Stimulated activated CD8-positive, alpha-beta memory T cell treated with anti-CD3 and anti-CD28 coated beads, Interleukin-7, amount 100 ng/mL, for 24 hours (primary cell): ENCODE data around the gene FNBP1.
"Not testable (repeated sequence)": the region's sequence is repeated elsewhere in the genome, so short reads cannot be mapped to it uniquely, and the experiment has no call there.

Source experiments
- DNase-seq: peaks from one replicate; pipeline ENCODE4 v3.0.0-alpha.2; 2020; ENCODE audit warnings: low read depth

FNBP1 gene

DNA sequence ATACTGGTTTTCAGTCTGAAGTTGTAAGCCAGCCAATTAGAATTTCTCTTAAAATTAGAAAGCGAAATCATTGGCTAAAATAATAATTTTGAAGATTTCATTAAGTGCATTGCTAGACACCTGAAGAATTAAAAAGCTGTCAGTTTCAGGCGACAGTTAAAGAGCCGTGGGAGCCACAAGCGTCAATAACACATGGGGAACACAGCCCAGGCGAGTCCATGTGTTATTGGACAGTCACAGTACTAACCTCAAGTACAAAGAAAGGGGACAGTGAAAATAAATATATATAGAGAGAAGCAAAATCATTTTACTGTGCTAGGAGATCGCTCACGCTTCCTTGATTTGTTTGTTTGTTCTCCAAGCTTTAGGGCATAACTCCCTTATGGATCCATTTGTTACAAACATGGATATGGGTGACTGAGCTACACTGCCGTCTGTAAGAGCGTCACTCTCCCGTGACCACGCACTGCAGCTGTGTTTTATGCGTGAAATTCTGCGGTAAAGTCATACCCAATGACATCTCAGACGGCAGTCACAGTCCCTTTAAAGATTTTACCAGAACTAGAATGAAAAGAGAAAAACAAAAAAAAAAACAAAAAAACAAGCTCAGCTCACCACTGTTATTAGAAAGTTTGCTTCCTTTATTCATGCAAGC is 124.6 kb downstream of the FNBP1 start:
- no peak for DNase-seq

DNA sequence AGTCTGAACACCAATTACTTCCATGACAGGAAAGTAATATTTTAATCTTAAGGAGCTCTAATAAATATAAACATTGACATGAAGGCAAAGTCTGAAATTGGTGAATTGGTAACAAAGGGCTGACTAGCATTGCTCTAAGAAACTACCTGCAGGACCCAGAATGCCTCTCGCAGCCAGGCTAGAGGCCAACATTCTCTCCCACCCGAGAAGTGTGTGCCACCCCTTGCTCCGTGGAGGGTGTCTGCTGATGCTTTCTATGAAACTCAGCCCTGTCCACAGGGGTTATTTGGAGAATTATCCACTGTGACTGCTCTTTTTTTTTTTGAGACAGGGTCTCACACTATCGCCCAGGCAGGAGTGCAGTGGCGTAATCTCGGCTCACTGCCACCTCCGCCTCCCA is 126.3 kb downstream of the FNBP1 start:
- no peak for DNase-seq

DNA sequence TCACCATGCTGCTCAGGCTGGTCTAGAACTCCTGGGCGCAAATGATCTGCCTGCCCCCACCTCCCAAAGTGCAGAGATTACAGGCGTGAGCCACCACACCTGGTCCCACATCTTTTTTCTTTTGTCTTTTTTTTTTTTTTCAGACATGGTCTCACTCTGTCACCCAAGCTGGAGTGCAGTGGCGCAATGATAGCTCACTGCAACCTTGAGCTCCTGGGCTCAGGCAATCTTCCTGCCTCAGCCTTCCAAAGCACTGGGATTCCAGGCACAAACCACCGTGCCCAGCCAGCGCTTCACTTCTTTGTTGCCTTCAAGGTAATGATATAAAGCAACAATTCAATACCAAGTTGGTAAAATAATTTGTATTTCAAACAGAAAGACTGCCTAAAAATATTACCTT is 128.9 kb downstream of the FNBP1 start:
- DNase-seq = no peak

DNA sequence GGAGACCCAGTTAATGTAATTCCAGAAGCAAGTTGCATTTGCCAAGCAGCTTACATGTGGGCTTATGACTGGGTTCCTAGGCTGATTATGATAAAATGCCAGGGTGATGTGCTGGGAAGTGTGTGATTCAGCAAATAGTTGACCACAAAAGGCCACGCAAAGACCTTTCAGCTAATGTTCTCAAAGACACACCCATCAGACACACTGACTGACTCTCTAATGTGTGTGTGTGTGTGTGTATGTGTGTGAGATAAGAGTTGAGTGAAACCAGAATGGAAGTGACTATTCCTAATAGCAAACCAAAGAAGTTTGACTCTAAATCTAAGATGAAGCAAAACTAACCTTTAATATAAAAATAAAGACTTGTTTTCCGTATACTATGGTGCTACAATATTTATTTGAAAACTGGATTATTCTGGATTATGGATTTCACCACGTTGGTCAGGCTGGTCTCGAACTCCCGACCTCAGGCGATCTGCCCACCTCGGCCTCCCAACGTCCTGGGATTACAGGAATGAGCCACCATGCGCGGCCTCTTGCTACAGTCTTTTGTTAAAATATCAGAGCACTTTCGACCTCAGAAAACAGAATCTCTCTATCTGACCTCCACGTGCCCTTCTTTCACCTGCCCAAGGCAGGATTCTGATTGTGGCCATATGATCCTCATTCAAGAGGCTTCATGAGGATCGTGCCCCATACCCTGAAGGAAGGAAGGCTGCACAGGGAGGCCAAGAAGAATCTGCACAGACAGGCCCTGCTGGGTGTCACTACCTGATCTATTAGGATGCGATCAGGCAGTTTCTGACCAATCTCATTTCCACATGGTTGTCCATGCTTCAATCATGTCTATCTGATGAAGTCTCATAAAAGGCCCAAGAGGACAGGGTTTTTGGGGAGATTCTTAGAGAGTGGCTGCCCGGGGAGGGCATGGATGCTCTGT is 132.1 kb downstream of the FNBP1 start:
- no peak for DNase-seq

DNA sequence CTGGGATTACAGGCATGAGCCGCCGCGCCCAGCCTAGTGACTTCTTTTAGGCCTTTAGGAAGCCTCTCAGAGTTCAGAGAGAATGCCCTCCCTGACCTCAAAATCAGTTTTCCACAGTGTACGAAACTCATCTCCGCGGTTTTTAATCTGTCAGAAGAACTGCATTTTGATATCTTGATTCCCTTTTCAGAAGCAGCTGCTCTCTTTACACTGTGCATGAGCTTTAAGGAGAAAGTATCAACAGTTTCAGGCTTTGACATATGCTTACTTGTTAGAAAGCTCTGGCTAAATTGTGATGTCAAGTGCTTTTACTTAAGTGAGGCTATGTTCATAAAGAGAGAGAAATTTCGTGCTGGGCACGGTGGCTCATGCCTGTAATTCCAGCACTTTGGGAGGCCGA is 133.1 kb downstream of the FNBP1 start:
- no peak for DNase-seq

DNA sequence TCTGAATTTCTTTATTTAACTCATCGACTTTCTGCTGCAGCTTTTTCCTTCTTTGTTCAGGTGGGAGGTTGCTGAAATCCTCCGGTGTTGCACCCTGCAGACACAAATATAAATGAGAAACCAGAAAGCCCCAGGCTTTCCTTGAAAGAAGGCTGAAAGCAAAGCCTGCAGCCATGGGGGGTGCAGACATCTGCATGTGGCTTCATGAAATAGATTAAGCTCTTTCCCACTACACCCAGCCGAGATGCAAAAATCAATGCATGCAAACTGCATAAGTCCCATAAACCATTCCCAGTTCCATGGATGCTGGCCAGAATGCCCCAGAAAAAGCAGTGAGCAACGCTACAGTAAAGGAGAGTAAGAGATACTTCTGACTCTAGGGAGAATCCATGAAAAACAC is 134.1 kb downstream of the FNBP1 start:
- DNase-seq = no peak

DNA sequence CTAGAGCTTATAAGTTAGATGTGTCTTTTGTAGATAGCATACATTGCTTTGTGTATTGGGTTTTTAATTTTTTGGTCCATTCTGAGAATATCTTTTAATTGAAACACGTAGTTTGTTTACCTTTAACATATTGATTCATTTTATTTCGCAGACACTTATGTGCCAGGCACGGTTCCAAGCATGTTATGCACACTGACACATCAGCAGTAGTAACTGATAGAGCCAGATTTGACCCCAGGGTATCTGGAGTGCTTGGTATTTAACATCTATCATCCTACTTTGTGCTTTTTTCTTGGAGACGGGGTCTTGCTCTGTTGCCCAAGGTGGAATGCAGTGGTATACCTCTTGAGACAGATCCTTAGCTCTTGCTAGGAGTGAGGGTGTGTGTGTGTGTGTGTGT is 135.8 kb downstream of the FNBP1 start:
- no peak for DNase-seq

DNA sequence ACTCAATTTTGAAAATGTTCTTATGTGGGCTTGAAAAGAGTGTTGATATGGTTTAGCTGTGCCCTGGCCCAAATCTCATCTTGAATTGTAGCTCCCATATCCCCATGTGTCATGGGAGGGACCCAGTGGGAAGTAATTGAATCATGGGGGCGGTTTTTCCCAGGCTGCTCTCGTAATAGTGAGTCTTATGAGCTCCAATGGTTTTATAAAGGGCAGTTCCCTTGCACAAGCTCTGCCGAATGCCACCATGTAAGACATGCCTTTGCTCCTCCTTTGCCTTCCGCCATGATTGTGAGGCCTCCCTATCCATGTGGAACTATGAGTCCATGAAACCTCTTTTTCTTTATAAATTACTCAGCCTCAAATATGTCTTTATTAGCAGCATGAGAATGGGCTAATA is 136.7 kb downstream of the FNBP1 start:
- DNase-seq = no peak

DNA sequence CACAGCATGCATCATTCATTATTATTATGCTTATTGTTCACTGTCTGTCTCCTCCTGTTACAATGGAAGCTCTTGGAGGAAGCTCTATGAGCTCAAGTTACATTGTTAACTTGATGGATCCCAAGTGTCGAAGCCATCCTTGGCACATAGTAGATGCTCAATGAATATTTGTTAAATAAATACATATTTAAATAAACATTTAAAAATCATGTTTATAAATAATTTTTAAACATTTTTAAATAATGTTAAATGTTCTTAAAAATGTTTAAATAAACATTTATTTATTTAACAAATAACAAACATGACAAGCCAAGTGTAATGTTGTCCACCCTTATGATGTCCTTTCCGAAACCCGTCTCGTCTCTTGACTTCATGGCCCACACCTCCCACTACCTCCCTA is 138.3 kb downstream of the FNBP1 start:
- no peak for DNase-seq

DNA sequence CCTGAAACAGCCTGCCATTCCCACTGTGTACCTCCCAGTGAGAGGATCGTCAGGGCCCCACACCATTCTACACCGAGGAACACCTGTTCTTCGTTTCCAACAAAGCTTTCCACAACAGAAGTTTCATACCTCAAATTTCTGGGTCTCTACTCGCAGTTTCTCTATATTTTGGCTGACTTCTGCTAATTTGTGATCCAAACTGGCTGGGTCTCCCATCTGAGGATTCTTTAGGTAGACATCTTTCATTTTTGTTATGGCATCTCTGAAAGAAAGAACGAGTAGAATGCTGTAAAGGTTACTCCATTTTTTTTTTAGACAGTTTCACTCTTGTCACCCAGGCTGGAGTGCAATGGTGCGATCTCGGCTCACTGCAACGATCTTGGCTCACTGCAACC is 140.3 kb downstream of the FNBP1 start:
- no peak for DNase-seq

DNA sequence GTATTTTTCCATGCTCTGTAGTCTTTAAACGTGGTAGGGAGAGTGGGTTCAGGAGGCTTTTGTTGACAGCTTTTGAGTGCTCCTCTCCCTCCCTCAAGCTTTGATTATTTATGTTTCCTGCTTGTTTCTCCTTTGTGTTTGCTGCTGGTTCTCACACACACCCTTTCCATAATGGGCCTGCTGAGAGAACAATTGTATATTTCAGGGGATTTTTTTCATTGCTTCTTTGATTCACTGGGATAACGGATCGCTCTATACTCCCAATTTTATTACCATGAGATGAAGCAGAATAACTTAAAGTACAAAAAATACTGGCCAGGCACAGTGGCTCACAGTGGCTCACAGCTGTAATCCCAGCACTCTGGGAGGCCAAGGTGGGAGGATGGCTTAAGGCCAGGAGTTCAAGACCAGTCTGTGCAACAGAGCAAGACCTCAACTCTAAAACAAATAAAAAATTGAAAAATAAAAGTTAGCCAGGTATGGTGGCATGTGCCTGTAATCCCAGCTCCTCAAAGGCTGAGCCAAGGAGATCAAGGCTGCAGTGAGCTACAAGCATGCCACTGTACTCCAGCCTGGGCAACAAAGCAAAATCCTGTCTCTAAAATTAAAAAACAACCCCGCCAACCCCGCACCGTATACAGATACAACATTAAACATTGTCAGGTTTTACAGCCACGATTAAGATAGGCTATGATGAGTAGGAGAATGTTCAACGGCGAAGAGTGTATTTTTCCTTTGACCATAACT is 140.8 kb downstream of the FNBP1 start:
- no peak for DNase-seq

DNA sequence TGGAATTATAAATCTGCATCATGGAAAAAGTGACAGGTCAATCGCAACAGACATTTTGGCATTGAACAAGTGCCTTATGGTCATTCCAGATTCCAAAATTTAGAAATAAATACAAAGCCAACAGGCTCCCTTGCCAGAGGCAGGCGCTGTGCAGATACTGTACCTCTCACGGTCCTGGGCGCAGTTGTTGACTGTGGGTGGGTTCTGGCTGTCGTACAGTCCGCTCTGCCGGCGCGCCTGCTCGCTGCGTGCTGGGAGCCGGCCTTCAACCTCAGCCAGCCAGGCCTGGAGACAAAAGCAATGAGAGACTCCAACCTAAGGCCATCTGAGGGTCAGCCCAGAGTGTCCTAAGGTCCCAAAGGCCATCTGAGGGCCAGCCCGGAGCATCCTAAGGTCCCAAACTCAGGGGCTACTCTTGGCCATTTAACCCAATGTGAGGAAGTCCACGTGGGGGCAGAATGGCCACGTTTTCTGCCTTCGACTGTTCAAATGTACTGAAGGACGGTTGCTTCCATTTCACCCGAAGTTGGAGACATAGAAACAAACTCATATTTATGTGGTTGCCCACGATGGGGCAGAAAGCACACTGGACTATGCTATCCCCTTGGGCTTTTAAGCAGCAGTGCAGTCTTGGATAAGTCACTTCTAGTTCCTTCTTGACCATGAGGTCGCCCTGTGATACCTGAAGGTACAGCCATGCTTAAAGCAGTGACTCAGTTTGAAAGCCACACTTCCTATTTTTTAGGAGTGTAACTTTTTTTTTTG is 142.5 kb downstream of the FNBP1 start:
- no peak for DNase-seq

DNA sequence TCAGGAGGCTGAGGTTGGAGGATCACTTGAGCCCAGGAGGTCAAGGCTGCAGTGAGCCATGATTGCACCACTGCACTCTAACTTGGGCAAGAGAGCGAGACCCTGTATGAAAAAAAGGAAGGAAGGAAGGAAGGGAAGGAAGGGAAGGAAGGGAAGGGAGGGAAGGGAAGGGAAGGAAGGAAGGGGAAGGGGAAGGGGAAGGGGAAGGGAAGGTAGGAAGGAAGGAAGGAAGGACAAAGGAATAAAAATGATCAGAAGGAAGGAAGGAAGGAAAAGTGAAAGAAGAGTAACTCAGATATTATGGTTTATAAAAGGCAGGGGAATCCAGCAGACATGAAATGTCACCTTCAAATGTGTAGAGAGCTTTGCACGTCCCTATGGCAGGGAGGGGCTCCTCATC is 143.4 kb downstream of the FNBP1 start:
- DNase-seq = no peak

DNA sequence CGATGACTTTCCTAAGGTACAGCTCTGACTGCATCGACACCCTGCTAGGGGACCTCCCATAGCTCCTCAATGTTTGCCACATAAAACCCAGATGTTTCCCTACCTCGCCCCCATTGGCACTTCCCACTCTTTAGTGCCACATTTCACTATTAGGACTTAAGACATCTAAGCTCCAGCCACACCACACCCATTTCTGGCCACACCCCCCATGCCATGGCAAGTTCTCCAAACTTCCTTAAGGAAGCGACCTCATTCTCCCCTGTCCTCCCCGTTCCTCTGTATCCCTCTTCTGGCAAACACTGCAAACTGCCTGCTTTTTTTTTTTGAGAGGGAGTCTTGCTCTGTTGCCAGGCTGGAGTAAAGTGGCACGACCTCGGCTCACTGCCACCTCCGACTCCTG is 144.8 kb downstream of the FNBP1 start:
- no peak for DNase-seq

DNA sequence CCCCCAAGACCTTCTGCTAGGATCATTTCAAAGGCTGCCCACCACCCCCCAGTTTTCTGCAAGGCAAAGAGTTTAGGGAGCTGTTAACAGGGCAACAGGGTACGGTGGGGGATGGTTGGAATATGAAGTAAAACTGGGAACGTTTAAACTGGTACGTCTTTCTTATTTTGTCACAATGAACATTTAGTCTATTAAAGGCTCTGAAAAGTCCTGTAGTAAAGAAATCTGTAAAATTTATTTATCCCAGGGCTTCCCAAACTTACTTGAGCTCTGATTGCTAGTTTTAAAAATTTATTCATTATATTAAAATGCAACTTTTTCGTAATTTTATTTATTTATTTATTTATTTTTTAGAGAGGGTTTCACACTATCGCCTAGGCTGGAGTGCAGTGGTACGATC is 145.7 kb downstream of the FNBP1 start:
- no peak for DNase-seq

DNA sequence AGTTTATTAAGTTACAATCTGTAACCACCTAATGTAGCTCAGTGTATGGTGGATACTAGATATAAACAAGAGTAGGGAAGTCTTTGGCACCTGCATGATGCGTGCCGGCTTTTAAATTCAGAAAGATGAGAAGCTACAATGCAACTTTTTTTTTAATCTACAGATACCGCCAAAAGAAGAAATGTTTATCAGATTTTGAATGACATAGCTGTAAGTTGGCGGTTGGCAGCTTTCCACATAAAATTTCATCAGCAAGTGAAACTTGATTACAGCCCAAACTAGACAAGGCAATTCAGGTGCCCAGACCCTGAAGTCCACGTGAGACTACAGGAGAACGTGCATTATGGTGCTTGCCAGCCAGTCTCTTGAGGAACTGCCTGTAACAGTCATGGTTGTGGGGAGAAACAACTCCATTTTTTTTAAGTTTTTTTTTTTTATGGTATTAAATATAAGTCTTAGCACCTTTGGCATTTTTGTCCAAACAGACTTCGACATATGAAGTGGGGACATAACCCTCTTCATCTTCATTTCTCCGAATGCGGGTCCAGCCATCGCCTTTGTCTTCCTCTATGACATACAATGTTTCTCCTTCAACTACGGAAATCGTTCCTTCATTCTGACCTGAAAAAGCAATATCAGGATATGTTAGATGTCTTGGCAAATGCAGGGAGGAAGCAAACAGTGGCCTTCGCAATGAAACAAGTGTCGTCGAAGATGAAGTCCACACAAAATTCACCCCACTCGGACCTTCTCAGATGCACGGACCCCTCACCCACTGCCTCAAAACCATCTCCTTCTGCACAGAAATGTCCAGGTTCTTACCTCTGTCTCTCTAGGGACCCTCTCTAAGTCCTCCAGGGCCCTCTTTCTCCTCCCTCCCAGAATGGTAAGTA is 147.4 kb downstream of the FNBP1 start:
- no peak for DNase-seq

DNA sequence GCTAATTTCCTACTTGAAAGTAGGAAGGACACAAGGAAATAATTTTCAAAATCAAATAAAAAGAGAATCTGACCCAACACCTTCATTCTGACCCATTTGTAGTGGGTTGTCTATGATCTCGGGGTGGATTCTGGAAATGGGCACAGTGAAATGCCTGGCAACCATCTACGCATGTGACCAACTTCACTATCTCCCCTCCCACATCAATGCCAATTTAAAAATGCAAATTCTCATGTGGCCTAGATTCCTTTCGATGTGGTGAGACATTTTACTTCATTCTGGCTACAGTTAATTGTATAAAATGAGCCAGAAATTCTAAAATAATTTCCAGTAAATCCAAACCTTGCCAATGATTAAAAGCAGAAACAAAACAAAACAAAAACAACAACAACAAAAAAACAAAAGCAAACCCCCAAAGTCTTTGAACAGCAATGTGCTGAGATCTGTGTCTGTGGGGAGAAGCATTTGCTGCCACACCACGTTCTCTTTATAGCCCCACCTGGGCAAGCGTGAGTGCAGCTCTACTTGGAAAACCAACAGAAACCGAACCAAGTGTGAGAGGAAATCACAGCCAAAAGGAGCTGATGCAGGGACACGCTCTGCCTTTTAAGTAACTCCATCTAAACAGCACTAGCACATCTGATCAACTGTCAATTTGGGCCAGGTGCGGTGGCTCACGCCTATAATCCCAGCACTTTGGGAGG is 148.7 kb downstream of the FNBP1 start:
- DNase-seq = no peak

DNA sequence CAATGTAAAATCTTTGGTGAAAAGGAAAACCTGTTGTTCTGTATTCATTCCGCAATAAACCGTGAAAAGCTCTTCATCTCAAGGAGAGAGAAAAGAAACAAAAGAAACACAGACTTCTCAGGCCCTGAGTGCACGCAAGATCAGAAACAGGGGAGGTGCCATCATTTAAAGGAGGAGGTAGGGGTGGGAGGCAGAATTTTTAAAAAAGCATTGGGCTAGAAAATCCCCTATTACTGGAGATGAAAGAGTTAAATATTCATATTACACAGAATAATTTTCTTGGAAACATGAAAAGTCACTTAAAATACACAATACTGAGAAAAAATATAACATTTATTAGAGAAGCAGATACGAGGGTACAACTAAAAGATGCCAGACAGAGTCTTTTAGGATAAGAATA is 151.4 kb downstream of the FNBP1 start:
- no peak for DNase-seq

DNA sequence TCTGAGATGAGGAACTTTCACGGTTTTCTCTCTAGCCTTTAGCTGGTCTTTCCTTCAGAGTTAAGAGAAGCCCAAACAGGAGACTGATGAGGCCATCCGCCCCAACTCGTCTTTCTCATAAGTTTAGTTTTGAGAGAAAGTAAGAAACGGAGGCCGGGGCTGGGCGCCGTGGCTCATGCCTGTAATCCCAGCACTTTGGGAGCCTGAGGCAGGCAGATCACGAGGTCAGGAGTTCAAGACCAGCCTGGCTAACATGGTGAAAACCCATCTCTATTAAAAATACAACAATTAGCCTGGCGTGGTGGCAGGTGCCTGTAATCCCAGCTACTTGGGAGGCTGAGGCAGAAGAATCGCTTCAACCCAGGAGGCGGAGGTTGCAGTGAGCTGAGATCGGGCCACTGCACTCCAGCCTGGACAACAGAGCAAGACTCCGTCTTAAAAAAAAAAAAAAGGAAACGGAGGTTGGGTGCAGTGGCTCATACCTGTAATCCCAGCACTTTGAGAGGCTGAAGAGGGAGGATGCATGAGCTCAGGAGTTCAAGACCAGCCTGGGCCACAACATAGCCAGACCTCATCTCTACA is 152.2 kb downstream of the FNBP1 start:
- DNase-seq = not testable (repeated sequence)
